HEK293 (cell line): ENCODE data around the gene FAM83E.

Experiments used
- CTCF ChIP-seq: fragments of 450-650 bp; formaldehyde crosslinking; IDR thresholded peaks from 2 replicates; pipeline ENCODE4 v1.5.1; 2016; ENCODE audit warnings: missing biosample characterization, missing genetic modification characterization
- GFI1B ChIP-seq: fragments of 450-650 bp; formaldehyde crosslinking; IDR thresholded peaks from 2 replicates; pipeline ENCODE4 v1.5.1; 2016; ENCODE audit warnings: missing biosample characterization, missing genetic modification characterization
- OSR2 ChIP-seq: fragments of 450-650 bp; formaldehyde crosslinking; IDR thresholded peaks from 2 replicates; pipeline ENCODE4 v1.5.1; 2016; ENCODE audit warnings: missing biosample characterization, missing genetic modification characterization
- PBX3 ChIP-seq: sonication (generic); formaldehyde crosslinking; IDR thresholded peaks from 2 replicates; pipeline ENCODE4 v1.8.1; 2022; ENCODE audit warnings: mild to moderate bottlenecking, moderate library complexity, missing genetic modification reagents
- PRDM10 ChIP-seq: fragments of 450-650 bp; formaldehyde crosslinking; IDR thresholded peaks from 2 replicates; pipeline ENCODE4 v1.5.1; 2016; ENCODE audit warnings: missing biosample characterization, missing genetic modification characterization
- PRDM6 ChIP-seq: fragments of 450-650 bp; formaldehyde crosslinking; IDR thresholded peaks from 2 replicates; pipeline ENCODE4 v1.5.1; 2017; ENCODE audit warnings: missing biosample characterization, missing genetic modification characterization
- ZBTB10 ChIP-seq: fragments of 450-650 bp; formaldehyde crosslinking; IDR thresholded peaks from 2 replicates; pipeline ENCODE4 v1.5.1; 2016; ENCODE audit warnings: missing biosample characterization, missing genetic modification characterization
- ZBTB21 ChIP-seq: fragments of 450-650 bp; formaldehyde crosslinking; IDR thresholded peaks from 2 replicates; pipeline ENCODE4 v1.5.1; 2017; ENCODE audit warnings: missing biosample characterization, missing genetic modification characterization
- ZEB2 ChIP-seq: fragments of 450-650 bp; formaldehyde crosslinking; IDR thresholded peaks from 2 replicates; pipeline ENCODE4 v1.5.1; 2016; ENCODE audit warnings: missing biosample characterization, missing genetic modification characterization
- ZFP41 ChIP-seq: fragments of 450-650 bp; formaldehyde crosslinking; IDR thresholded peaks from 2 replicates; pipeline ENCODE4 v1.5.1; 2016; ENCODE audit warnings: missing biosample characterization, missing genetic modification characterization, borderline replicate concordance
- ZFP69B ChIP-seq: fragments of 450-650 bp; formaldehyde crosslinking; IDR thresholded peaks from 2 replicates; pipeline ENCODE4 v1.5.1; 2016; ENCODE audit warnings: missing biosample characterization, missing genetic modification characterization
- ZNF2 ChIP-seq: fragments of 450-650 bp; formaldehyde crosslinking; IDR thresholded peaks from 2 replicates; pipeline ENCODE4 v1.5.1; 2016; ENCODE audit warnings: missing biosample characterization, missing genetic modification characterization
- ZNF324 ChIP-seq: fragments of 450-650 bp; formaldehyde crosslinking; IDR thresholded peaks from 2 replicates; pipeline ENCODE4 v1.5.1; 2016; ENCODE audit warnings: missing biosample characterization, missing genetic modification characterization
- ZNF354C ChIP-seq: fragments of 450-650 bp; formaldehyde crosslinking; IDR thresholded peaks from 2 replicates; pipeline ENCODE4 v1.5.1; 2016; ENCODE audit warnings: missing biosample characterization, missing genetic modification characterization, low read depth, borderline replicate concordance
- ZNF449 ChIP-seq: fragments of 450-650 bp; formaldehyde crosslinking; IDR thresholded peaks from 2 replicates; pipeline ENCODE4 v1.5.1; 2017; ENCODE audit warnings: missing biosample characterization, mild to moderate bottlenecking, missing genetic modification characterization, moderate library complexity
- ZNF530 ChIP-seq: fragments of 450-650 bp; formaldehyde crosslinking; IDR thresholded peaks from 2 replicates; pipeline ENCODE4 v1.5.1; 2016; ENCODE audit warnings: low read depth, missing biosample characterization, missing genetic modification characterization
- ZNF548 ChIP-seq: fragments of 450-650 bp; formaldehyde crosslinking; IDR thresholded peaks from 2 replicates; pipeline ENCODE4 v1.5.1; 2016; ENCODE audit warnings: missing biosample characterization, missing genetic modification characterization
- ZNF600 ChIP-seq: fragments of 450-650 bp; formaldehyde crosslinking; IDR thresholded peaks from 2 replicates; pipeline ENCODE4 v1.5.1; 2016; ENCODE audit warnings: missing biosample characterization, missing genetic modification characterization
- ZNF624 ChIP-seq: fragments of 450-650 bp; formaldehyde crosslinking; IDR thresholded peaks from 2 replicates; pipeline ENCODE4 v1.5.1; 2017; ENCODE audit warnings: missing biosample characterization, missing genetic modification characterization
- ZNF629 ChIP-seq: fragments of 450-650 bp; formaldehyde crosslinking; IDR thresholded peaks from 2 replicates; pipeline ENCODE4 v1.5.1; 2017; ENCODE audit warnings: missing biosample characterization, missing genetic modification characterization
- ZNF645 ChIP-seq: fragments of 450-650 bp; formaldehyde crosslinking; IDR thresholded peaks from 2 replicates; pipeline ENCODE4; 2016; ENCODE audit warnings: missing biosample characterization, missing genetic modification characterization
- ZNF704 ChIP-seq: fragments of 450-650 bp; formaldehyde crosslinking; IDR thresholded peaks from 2 replicates; pipeline ENCODE4 v1.5.1; 2016; ENCODE audit warnings: missing biosample characterization, missing genetic modification characterization
- ZNF776 ChIP-seq: fragments of 450-650 bp; formaldehyde crosslinking; IDR thresholded peaks from 2 replicates; pipeline ENCODE4 v1.5.0; 2017; ENCODE audit warnings: missing biosample characterization, missing genetic modification characterization, borderline replicate concordance
- ZNF830 ChIP-seq: fragments of 450-650 bp; IDR thresholded peaks from 2 replicates; pipeline ENCODE4 v1.5.0; 2018; ENCODE audit warnings: missing biosample characterization, missing genetic modification characterization, low read depth, mild to moderate bottlenecking, moderate library complexity

FAM83E gene

GRCh38 chr19:48568345-48568886 lies 46.5 kb downstream of the FAM83E start (continued):
- TF ChIP-seq GFI1B (tag by site-specific recombination): 0 out of 2 replicates have a peak, but pooled peaks have one; percentile 7
- no peak for TF ChIP-seq ZNF830 (tag by site-specific recombination)
- TF ChIP-seq ZNF600: peak; percentile 99
- no peak for TF ChIP-seq ZFP41 (tag by site-specific recombination)
- 0 out of 2 replicates have a peak, but pooled peaks have one; percentile 44 for TF ChIP-seq ZEB2 (tag by site-specific recombination)
- no peak for TF ChIP-seq ZNF530 (tag by site-specific recombination)
- TF ChIP-seq ZBTB10 (tag by site-specific recombination): no peak
- no peak for TF ChIP-seq ZNF354C (tag by site-specific recombination)
- TF ChIP-seq ZNF624 (tag by site-specific recombination): no peak
- TF ChIP-seq ZNF776: no peak
- no peak for TF ChIP-seq ZNF2 (tag by site-specific recombination)
- no peak for TF ChIP-seq ZNF548
- TF ChIP-seq PRDM6 (tag by site-specific recombination): no peak
- no peak for TF ChIP-seq ZNF324 (tag by site-specific recombination)
- no peak for TF ChIP-seq ZNF645 (tag by site-specific recombination)
- no peak for TF ChIP-seq PBX3 (CRISPR knock-in tag)
- TF ChIP-seq ZNF704 (tag by site-specific recombination): no peak
- TF ChIP-seq ZNF449 (tag by site-specific recombination): 0 out of 2 replicates have a peak, but pooled peaks have one; percentile 23
- TF ChIP-seq OSR2 (tag by site-specific recombination): 0 out of 2 replicates have a peak, but pooled peaks have one; percentile 5
- TF ChIP-seq ZFP69B (tag by site-specific recombination): peak; percentile 13; the same call in 1 of the 2 replicates
- no peak for TF ChIP-seq CTCF (tag by site-specific recombination)
- peak; percentile 58; the same call in 1 of the 2 replicates for TF ChIP-seq ZNF629 (tag by site-specific recombination)
- peak; percentile 44; the same call in 1 of the 2 replicates for TF ChIP-seq PRDM10 (tag by site-specific recombination)
- TF ChIP-seq ZBTB21 (tag by site-specific recombination): no peak
